Measurements from ENCODE around the gene MROH7.

DNA sequence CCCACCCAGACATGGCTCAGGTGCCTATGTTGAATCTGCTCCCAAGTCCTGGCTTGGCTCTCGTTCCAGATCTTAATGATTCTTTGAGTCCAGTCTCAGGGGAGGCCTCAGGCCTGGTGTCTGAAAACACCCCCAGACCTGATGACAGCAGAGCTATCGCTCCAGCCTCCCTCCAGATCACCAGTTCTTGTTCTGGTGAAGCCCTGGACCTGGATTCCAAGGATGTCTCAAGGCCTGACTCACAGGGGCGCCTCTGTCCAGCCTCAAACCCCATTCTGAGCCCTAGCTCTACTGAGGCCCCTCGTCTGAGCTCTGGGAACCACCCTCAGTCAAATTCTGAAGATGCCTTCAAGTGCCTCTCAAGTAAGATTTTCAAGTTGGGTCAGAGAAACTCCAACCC, 11.4 kb downstream of the MROH7 start:
- TF ChIP-seq CTCF (IDR thresholded peaks at IDR 0.05 in 4 of 5, conservative IDR thresholded peaks at IDR 0.05 in 1 of 5) (no peak), POLR2A (IDR thresholded peaks at IDR 0.05) (no peak)

All from gastrocnemius medialis (tissue), 4 donors.